Measurements from ENCODE around the gene LURAP1L. TPM values are rescaled to one million over a fixed set of nuclear protein-coding genes. Genes with fewer than 3 reads are reported as not detected.

LURAP1L gene
- total and polyA plus RNA-seq, 2 of the 4 experiments (the other 2 are of a cell fraction): 6.1 to 10.6 TPM

DNA sequence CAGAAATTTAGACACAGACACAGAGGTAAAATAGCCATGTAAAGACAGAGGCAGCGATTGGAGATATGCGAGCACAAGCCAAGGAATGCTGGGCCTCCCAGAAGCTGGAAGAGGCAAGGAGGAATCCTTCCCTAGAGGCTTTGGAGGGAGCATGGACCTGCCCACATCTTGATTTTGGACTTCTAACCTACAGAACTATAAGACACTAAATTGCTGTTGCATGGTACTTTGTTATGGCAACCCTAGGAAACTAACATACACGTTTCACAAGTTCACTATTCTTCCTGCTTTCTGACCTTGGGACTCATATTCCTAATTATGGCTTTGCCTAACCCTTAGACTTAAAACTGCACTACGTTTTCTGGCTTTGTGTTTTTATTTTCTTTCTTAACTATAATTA is 4.6 kb upstream of the LURAP1L start:
- H3K23ac ChIP-seq (ENCODE audit: low read depth, low read length): no peak overlapping the region
- no TSS peak for BruUV-seq (replicated peaks)
- no peak overlapping the region for H3K56ac ChIP-seq (ENCODE audit: extremely low read depth, insufficient read depth, low read length)
- peaks cover 0 to 4% of the 10 kb centered on the region in 2 experiments; a peak in 1 of 4 replicates for H3K79me1 ChIP-seq (ENCODE audit: low read depth in 1 of 2, low read length in 2 of 2)
- no peak overlapping the region for H2AK9ac ChIP-seq (replicated peaks; ENCODE audit: low read depth, low read length, poor library complexity)
- H4K8ac ChIP-seq (ENCODE audit: low read depth in 2 of 2, low read length in 2 of 2): no peak overlapping the region
- H3K4me3 ChIP-seq (ENCODE audit: insufficient read depth, low read depth, low read length): no peak overlapping the region
- no peak overlapping the region for H2BK5ac ChIP-seq (ENCODE audit: low read depth, low read length, poor library complexity, severe bottlenecking)
- dilution Hi-C loops (cut with HindIII; ENCODE audit: low sequenced_read_pairs, unreplicated experiment) (no loop called here), intact Hi-C loops (cut with micrococcal nuclease) (no loop called here), in situ Hi-C loops (cut with MboI; ENCODE audit: low sequenced_read_pairs) (no loop called here)
- no peak overlapping the region for H3K14ac ChIP-seq (replicated peaks; ENCODE audit: low read depth, low read length)
- H2BK15ac ChIP-seq (ENCODE audit: low read depth, low read length): no peak overlapping the region
- no peaks in the 10 kb centered on the region for H4K20me1 ChIP-seq (ENCODE audit: insufficient read depth, low read length)
- no peak overlapping the region for H3K9ac ChIP-seq (ENCODE audit: low read depth, low read length)
- H2AFZ ChIP-seq (replicated peaks; ENCODE audit: low read length, poor library complexity): no peak overlapping the region
- H3K4me1 ChIP-seq (ENCODE audit: control insufficient read depth, insufficient read depth, low read length): peaks cover 4% of the 10 kb centered on the region
- H3K36me3 ChIP-seq (ENCODE audit: control insufficient read depth, insufficient read depth, low read length): no peaks in the 10 kb centered on the region
- H2AK5ac ChIP-seq (ENCODE audit: low read depth, low read length): no peak overlapping the region
- H3K18ac ChIP-seq (ENCODE audit: low read depth, low read length): no peak overlapping the region
- ChIA-PET POLR2A (ENCODE audit: unreplicated experiment) (no interaction called here), CTCF (no interaction called here)
- TF ChIP-seq RAD21 (IDR thresholded peaks at IDR 0.05; ENCODE audit: low read length) (no peak), CHD1 (IDR thresholded peaks at IDR 0.05; ENCODE audit: low read depth, low read length) (no peak), RCOR1 (IDR thresholded peaks at IDR 0.05; ENCODE audit: insufficient replicate concordance, low read length) (no peak)
- no peak overlapping the region for H4K91ac ChIP-seq (ENCODE audit: insufficient read depth, low read depth, low read length)
- 90% methylated on average over 2 of the region's 4 CpGs; no CpG with 5 or more reads in 1 of the 2 experiments for WGBS, 2 experiments (ENCODE audit: extremely low coverage in 2 of 2, insufficient read length in 1 of 2)
- no peak overlapping the region; the same call in 1 of the 2 replicates for H3K4ac ChIP-seq (ENCODE audit: low read depth, low read length)
- ATAC-seq (ENCODE audit: low read depth): no peak
- H3K9me1 ChIP-seq (ENCODE audit: insufficient read depth, low read length): 0 out of 2 replicates have a peak, but pooled peaks cover 4% of the 10 kb centered on the region
- no peak overlapping the region for H3K4me2 ChIP-seq (ENCODE audit: low read depth, low read length)
- H4K5ac ChIP-seq (ENCODE audit: low read depth, low read length): no peak overlapping the region
- no peak overlapping the region for H2BK20ac ChIP-seq (ENCODE audit: low read depth, low read length)
- DNase-seq: no peak
- no peak overlapping the region for H2BK120ac ChIP-seq (ENCODE audit: low read depth, low read length)
- H3K27ac ChIP-seq (ENCODE audit: insufficient read depth, low read length): no peak overlapping the region
- H3K27me3 ChIP-seq (ENCODE audit: control insufficient read depth, insufficient read depth, low read length): no peaks in the 10 kb centered on the region
- no peaks in the 10 kb centered on the region for H3K9me3 ChIP-seq (ENCODE audit: control insufficient read depth, insufficient read depth, low read length)

Data from IMR-90 (cell line).